ENCODE data around the gene ZNF775.

Gene ZNF775

GRCh38 chr7:150415161-150416153, 36.3 kb downstream of the ZNF775 start:
- no peak for DNase-seq

- no peak for DNase-seq
Observed at GRCh38 chr7:150417239-150417638, 38.1 kb downstream of the ZNF775 start.

GRCh38 chr7:150417863-150418262, 38.7 kb downstream of the ZNF775 start:
- no peak for DNase-seq

- DNase-seq, result no peak
Observed at GRCh38 chr7:150420242-150420641, 41.1 kb downstream of the ZNF775 start.

- peak; percentile 53 for DNase-seq
Observed at GRCh38 chr7:150420987-150421674, 42.0 kb downstream of the ZNF775 start.

GRCh38 chr7:150421831-150422230, 42.7 kb downstream of the ZNF775 start:
- DNase-seq, result no peak

GRCh38 chr7:150425670-150426069, 46.5 kb downstream of the ZNF775 start:
- no peak for DNase-seq

GRCh38 chr7:150428671-150429451, 49.7 kb downstream of the ZNF775 start:
- peak; percentile 19 for DNase-seq

- DNase-seq, result no peak
Observed at GRCh38 chr7:150429699-150430098, 50.6 kb downstream of the ZNF775 start.

GRCh38 chr7:150430465-150431085, 51.4 kb downstream of the ZNF775 start:
- no peak for DNase-seq

GRCh38 chr7:150431839-150432658, 52.9 kb downstream of the ZNF775 start:
- no peak for DNase-seq

- DNase-seq, result no peak
Observed at GRCh38 chr7:150432915-150433892, 54.1 kb downstream of the ZNF775 start.

GRCh38 chr7:150434240-150434639, 55.1 kb downstream of the ZNF775 start:
- DNase-seq, result no peak

- no peak for DNase-seq
Observed at GRCh38 chr7:150435047-150435389, 55.9 kb downstream of the ZNF775 start.

GRCh38 chr7:150435390-150436073, 56.4 kb downstream of the ZNF775 start:
- DNase-seq, result no peak

- no peak for DNase-seq
Observed at GRCh38 chr7:150439967-150440366, 60.8 kb downstream of the ZNF775 start.

- DNase-seq, result no peak
Observed at GRCh38 chr7:150441524-150441923, 62.4 kb downstream of the ZNF775 start.

- DNase-seq, result no peak
Observed at GRCh38 chr7:150442811-150443210, 63.7 kb downstream of the ZNF775 start.

GRCh38 chr7:150443793-150444540, 64.8 kb downstream of the ZNF775 start:
- DNase-seq, result no peak

Measured in amniotic stem cell (primary cell).